ENCODE measurements around the gene PTRHD1. TPM values are rescaled to one million over a fixed set of nuclear protein-coding genes. Genes with fewer than 3 reads are reported as not detected.

Gene PTRHD1
- total and polyA plus RNA-seq, 10 of the 15 experiments (the other 5 are each of a cell fraction or from before 2014, with no cell fraction given), result 15.9 to 64.2 (median 45.0) TPM

DNA sequence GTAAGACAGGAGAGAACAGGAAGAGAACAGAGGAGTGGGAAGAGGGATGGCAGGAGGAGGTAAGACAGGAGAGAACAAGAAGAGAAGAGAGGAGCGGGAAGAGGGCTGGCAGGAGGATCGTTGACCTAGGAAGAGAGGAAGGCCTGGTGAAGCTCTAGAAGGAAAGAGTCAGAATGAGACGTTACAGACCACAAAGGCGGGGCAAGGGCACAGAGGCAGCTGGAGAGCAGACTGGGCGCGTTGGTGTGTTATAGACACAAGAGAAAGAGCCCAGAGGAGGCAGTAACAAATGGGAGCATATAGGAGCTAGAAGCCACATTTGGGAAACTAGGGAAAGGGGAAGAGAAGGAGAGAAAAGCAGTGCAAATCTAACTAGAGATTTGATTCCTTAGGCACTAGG lies 26.6 kb downstream of the PTRHD1 start:
- WGBS (ENCODE audit: insufficient coverage, insufficient replicate concordance, low lambda C conversion rate, missing lambda C conversion rate), result 87% methylated on average over 6 of the region's 6 CpGs
- Histone ChIP-seq H3K4me2 (ENCODE audit: control insufficient read depth, insufficient read depth) (no peak overlapping the region), H3K9ac (ENCODE audit: control insufficient read depth, insufficient read depth, low read length) (no peak overlapping the region), H3K27me3 (replicated peaks in 1 of 2; ENCODE audit: control insufficient read depth in 2 of 2, insufficient read depth in 2 of 2, low read length in 1 of 2) (no peaks in the 10 kb centered on the region), H3K4me3 (no peak overlapping the region), H4K20me1 (ENCODE audit: control insufficient read depth, insufficient read depth) (no peaks in the 10 kb centered on the region), H3K36me3 (ENCODE audit: control insufficient read depth in 2 of 2, insufficient read depth in 2 of 2, low read length in 1 of 2) (peaks cover 2 to 8% of the 10 kb centered on the region in 2 experiments; a peak in 2 of 4 replicates), H3K4me1 (ENCODE audit: control insufficient read depth, insufficient read depth, low read length) (0 out of 2 replicates have a peak, but pooled peaks cover 6% of the 10 kb centered on the region), H3K79me2 (ENCODE audit: control insufficient read depth, insufficient read depth, low read length) (no peaks in the 10 kb centered on the region), H3K9me3 (replicated peaks; ENCODE audit: control insufficient read depth, insufficient read depth, low read length) (no peaks in the 10 kb centered on the region), H3K27ac (ENCODE audit: control insufficient read depth, insufficient read depth) (no peak overlapping the region), H2AFZ (ENCODE audit: control insufficient read depth, low read depth, low read length) (no peak overlapping the region)
- TF ChIP-seq, protein P1, sequence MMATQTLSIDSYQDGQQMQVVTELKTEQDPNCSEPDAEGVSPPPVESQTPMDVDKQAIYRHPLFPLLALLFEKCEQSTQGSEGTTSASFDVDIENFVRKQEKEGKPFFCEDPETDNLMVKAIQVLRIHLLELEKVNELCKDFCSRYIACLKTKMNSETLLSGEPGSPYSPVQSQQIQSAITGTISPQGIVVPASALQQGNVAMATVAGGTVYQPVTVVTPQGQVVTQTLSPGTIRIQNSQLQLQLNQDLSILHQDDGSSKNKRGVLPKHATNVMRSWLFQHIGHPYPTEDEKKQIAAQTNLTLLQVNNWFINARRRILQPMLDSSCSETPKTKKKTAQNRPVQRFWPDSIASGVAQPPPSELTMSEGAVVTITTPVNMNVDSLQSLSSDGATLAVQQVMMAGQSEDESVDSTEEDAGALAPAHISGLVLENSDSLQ (IDR thresholded peaks at IDR 0.05), result no peak
- TF ChIP-seq, protein P2, sequence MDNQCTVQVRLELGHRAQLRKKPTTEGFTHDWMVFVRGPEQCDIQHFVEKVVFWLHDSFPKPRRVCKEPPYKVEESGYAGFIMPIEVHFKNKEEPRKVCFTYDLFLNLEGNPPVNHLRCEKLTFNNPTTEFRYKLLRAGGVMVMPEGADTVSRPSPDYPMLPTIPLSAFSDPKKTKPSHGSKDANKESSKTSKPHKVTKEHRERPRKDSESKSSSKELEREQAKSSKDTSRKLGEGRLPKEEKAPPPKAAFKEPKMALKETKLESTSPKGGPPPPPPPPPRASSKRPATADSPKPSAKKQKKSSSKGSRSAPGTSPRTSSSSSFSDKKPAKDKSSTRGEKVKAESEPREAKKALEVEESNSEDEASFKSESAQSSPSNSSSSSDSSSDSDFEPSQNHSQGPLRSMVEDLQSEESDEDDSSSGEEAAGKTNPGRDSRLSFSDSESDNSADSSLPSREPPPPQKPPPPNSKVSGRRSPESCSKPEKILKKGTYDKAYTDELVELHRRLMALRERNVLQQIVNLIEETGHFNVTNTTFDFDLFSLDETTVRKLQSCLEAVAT (IDR thresholded peaks at IDR 0.05), result 0 out of 2 replicates have a peak, but pooled peaks have one; percentile 19
- 0 out of 2 replicates have a peak, but pooled peaks have one; percentile 2 for TF ChIP-seq RUNX3 (IDR thresholded peaks at IDR 0.05; ENCODE audit: low read length)
- RAD21 ChIA-PET (ENCODE audit: unreplicated experiment), result interaction anchor here (1.0 kb wide), 1 partner anchor 75 kb away, joined by 3 read pairs; no protein-coding TSS in a partner anchor
- DNase-seq (ENCODE audit: low read depth, low spot score), result no peak
- in situ Hi-C loops (cut with MboI) (no loop called here), intact Hi-C loops (cut with micrococcal nuclease; ENCODE audit: unreplicated experiment) (no loop called here)
- no peak for FAIRE-seq
- ATAC-seq, result peak; percentile 60; the same call in 2 of the 3 replicates
- SMC1A ChIA-PET (ENCODE audit: uncharacterized antibody, unreplicated experiment), result interaction anchor here (1.2 to 1.4 kb wide), 4 partner anchors 10 to 356 kb away, joined by 3 to 6 read pairs (median 4); no protein-coding TSS in a partner anchor
- no TSS peak for BruUV-seq (replicated peaks)
- POLR2A ChIA-PET, result no interaction called here
- CTCF ChIA-PET, result interaction anchor here (1.0 kb wide), 1 partner anchor 61 kb away, joined by 3 read pairs; no protein-coding TSS in a partner anchor

DNA sequence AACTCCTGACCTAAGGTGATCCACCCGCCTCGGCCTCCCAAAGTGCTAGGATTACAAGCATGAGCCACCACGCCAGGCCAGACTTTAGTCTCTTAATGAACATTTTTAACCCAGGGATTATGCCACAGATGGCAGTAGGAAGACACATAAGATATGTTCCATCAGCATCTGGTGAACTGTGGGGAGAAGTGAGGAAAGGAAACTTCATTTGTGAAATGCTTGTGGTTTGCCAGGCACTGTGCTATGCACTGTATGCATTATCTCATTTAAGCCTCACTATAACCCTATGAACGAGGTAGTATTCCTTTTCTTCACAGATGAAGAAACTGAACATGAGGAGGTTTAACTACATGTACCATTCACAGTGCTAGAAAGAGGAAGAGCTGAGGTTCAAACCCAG lies 29.3 kb downstream of the PTRHD1 start:
- in situ Hi-C loops (cut with MboI), result no loop called here
- intact Hi-C loops (cut with micrococcal nuclease; ENCODE audit: unreplicated experiment), result no loop called here
- no TSS peak for BruUV-seq (replicated peaks)
- Histone ChIP-seq H3K9me3 (replicated peaks; ENCODE audit: control insufficient read depth, insufficient read depth, low read length) (no peaks in the 10 kb centered on the region), H3K9ac (ENCODE audit: control insufficient read depth, insufficient read depth, low read length) (no peak overlapping the region), H3K27me3 (replicated peaks in 1 of 2; ENCODE audit: control insufficient read depth in 2 of 2, insufficient read depth in 2 of 2, low read length in 1 of 2) (no peaks in the 10 kb centered on the region), H2AFZ (ENCODE audit: control insufficient read depth, low read depth, low read length) (no peak overlapping the region), H3K4me3 (no peak overlapping the region), H3K4me1 (ENCODE audit: control insufficient read depth, insufficient read depth, low read length) (0 out of 2 replicates have a peak, but pooled peaks cover 6% of the 10 kb centered on the region), H3K79me2 (ENCODE audit: control insufficient read depth, insufficient read depth, low read length) (no peaks in the 10 kb centered on the region), H3K27ac (ENCODE audit: control insufficient read depth, insufficient read depth) (no peak overlapping the region), H3K4me2 (ENCODE audit: control insufficient read depth, insufficient read depth) (no peak overlapping the region), H3K36me3 (ENCODE audit: control insufficient read depth in 2 of 2, insufficient read depth in 2 of 2, low read length in 1 of 2) (peaks cover 2 to 5% of the 10 kb centered on the region in 2 experiments; a peak in 2 of 4 replicates), H4K20me1 (ENCODE audit: control insufficient read depth, insufficient read depth) (no peaks in the 10 kb centered on the region)
- ChIA-PET SMC1A (ENCODE audit: uncharacterized antibody, unreplicated experiment) (no interaction called here), RAD21 (ENCODE audit: unreplicated experiment) (no interaction called here), CTCF (no interaction called here), POLR2A (interaction anchor here (0.7 kb wide), 1 partner anchor 8 kb away, joined by 3 read pairs; no protein-coding TSS in a partner anchor)
- TF ChIP-seq NFYA (IDR thresholded peaks at IDR 0.05; ENCODE audit: borderline replicate concordance, low read depth, low read length) (no peak), PML (IDR thresholded peaks at IDR 0.05; ENCODE audit: low read length) (no peak), RBBP5 (conservative IDR thresholded peaks at IDR 0.05) (no peak), BACH1 (IDR thresholded peaks at IDR 0.05; ENCODE audit: borderline replicate concordance) (no peak), BMI1 (IDR thresholded peaks at IDR 0.05; ENCODE audit: borderline replicate concordance) (no peak), PBX3 (IDR thresholded peaks at IDR 0.05; ENCODE audit: insufficient replicate concordance, low read depth, low read length) (no peak), ZNF217 (IDR thresholded peaks at IDR 0.05) (no peak)
- 84% methylated on average over 4 of the region's 4 CpGs for WGBS (ENCODE audit: insufficient coverage, insufficient replicate concordance, low lambda C conversion rate, missing lambda C conversion rate)
- no peak for DNase-seq (ENCODE audit: low read depth, low spot score)
- no peak for FAIRE-seq
- ATAC-seq, result no peak
